22Rv1 (cell line): ENCODE data around the gene SMCO1.
"Not testable (repeated sequence)": the region's sequence is repeated elsewhere in the genome, so short reads cannot be mapped to it uniquely, and the experiment has no call there.

Experiments
- H3K27ac ChIP-seq: fragments of 450-650 bp; 2 replicates; pipeline ENCODE4 v1.5.1; 2017
- ZFX ChIP-seq: fragments of 450-650 bp; IDR thresholded peaks from 2 replicates; pipeline ENCODE4 v1.6.1; 2017; ENCODE audit warnings: antibody characterized with exemption, borderline replicate concordance
- TF ChIP-seq, protein P1 (sequence below): fragments of 450-650 bp; IDR thresholded peaks from 2 replicates; pipeline ENCODE4 v1.5.1; 2017; ENCODE audit warnings: mild to moderate bottlenecking

SMCO1 gene

DNA sequence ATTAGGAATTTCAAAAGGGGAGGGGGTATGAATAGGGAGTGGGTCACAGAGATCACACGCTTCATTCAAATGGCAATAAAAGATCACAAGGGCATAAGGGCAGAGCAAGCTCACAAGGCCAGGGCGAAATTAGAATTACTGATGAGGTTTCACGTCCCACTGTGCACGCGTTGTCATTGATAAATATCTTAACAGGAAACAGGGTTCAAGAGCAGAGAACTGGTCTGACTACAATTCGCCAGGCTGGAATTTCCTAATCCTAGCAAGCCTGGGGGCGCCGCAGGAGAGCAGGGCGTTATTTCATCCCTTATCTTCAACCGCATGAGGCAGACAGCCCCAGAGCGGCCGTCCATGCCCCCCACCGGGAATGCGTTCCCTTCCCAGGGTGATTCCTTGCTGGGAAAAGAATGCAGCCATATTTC, 18.1 kb upstream of the SMCO1 start:
- H3K27ac ChIP-seq, result no peak overlapping the region
- TF ChIP-seq, protein P1, sequence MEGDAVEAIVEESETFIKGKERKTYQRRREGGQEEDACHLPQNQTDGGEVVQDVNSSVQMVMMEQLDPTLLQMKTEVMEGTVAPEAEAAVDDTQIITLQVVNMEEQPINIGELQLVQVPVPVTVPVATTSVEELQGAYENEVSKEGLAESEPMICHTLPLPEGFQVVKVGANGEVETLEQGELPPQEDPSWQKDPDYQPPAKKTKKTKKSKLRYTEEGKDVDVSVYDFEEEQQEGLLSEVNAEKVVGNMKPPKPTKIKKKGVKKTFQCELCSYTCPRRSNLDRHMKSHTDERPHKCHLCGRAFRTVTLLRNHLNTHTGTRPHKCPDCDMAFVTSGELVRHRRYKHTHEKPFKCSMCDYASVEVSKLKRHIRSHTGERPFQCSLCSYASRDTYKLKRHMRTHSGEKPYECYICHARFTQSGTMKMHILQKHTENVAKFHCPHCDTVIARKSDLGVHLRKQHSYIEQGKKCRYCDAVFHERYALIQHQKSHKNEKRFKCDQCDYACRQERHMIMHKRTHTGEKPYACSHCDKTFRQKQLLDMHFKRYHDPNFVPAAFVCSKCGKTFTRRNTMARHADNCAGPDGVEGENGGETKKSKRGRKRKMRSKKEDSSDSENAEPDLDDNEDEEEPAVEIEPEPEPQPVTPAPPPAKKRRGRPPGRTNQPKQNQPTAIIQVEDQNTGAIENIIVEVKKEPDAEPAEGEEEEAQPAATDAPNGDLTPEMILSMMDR, result no peak

DNA sequence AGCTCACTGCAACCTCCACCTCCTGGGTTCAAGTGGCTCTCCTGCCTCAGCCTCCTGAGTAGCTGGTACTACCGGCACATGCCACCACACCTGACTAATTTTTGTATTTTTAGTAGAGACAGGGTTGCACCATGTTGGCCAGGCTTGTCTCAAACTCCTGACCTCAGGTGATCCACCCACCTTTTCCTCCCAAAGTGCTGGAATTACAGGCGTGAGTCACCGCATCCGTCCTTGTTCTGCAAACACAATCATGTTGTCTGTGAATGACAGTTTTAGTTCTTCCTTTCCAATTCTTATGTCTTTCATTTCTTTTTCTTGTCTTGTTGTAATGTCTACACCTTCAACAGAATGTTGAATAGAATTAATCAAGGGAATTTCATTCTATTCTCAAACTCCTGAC, 16.3 kb upstream of the SMCO1 start:
- no peak for TF ChIP-seq ZFX
- TF ChIP-seq, protein P1, result no peak
- no peak overlapping the region for H3K27ac ChIP-seq

DNA sequence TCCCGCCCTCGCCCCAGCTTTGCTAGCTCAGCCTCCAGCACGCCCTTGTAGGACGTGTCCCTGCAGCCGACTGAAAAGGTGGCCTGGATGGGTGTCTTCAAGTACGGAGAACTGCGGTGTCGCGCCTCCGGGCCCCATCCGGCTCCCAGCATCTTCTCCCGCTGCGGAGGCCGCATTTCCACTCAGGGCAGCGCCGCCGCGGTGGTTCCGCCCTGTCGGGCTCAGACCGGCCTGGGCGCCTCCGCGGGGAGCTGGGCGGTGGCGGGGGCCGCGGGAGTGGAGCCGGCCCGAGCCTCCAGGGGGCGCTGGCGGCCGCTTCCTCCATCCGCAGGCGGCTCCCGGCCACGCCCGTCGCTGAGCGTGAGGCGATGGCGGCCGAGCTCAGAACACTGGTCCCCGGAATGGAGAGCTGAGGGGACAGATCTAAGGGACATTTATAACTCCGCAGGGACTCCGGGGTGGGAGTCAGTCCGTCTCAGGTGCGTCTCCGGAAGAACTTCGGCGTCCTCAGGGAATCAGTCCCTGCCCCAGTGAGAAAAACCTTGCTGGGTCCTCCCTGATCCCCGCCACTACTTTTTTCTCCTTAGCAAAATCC, 13.6 kb upstream of the SMCO1 start:
- H3K27ac ChIP-seq, result peak overlapping the region; percentile 49
- no peak for TF ChIP-seq ZFX
- TF ChIP-seq, protein P1, result peak; percentile 96

DNA sequence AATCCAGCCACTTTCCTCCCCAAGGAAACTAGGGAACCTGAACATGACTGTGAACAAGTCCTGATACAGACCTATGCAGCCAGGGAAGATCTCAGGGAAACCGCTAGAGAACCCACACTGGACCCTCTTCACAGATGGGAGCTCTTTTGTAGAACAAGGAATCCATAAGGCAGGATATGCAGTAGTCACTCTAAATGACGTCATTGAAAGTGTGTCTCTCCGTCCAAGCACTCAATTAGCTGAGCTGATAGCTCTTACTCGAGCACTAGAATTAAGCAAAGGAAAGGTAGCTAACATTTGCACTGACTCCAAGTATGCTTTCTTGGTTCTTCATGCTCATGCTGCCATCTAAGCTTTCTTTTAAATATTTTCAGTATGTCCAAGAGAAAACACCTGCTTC, 10.0 kb upstream of the SMCO1 start:
- H3K27ac ChIP-seq, result no peak overlapping the region
- no peak for TF ChIP-seq ZFX
- TF ChIP-seq, protein P1, result no peak

DNA sequence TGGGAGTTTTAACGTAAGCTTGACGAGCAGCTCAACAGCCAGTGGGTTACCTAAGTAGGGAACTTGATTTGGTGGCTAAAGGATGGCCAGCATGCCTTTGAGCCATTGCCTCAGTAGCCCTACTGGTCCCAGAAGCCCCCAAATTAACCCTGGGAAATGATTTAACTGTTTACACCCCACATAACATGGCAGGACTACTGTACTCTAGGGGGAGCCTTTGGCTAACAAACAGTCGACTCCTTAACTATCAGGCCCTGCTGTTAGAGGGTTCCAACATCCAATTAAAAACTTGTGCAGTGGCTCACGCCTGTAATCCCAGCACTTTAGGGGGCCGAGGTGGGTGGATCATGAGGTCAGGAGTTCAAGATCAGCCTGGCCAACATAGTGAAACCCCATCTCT, 9.4 kb upstream of the SMCO1 start:
- TF ChIP-seq, protein P1, result no peak
- TF ChIP-seq ZFX, result no peak
- H3K27ac ChIP-seq, result no peak overlapping the region

DNA sequence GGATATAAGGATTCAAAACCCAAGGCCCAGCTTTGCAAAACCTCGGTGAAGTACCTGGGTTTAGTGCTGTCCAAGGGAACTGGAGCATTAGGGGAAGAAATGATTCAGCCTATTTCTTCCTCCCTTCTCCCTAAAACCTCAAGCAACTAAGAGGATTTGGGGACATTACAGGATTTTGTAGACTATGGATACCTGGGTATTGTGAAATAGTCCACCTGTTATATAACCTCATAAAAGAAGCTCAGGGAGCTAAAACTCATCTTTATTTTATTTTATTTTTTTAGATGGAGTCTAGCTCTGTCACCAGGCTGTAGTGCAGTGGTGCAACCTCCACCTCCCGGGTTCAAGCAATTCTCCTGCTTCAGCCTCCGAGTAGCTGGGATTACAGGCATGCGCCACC, 8.7 kb upstream of the SMCO1 start:
- TF ChIP-seq ZFX, result no peak
- TF ChIP-seq, protein P1, result no peak
- H3K27ac ChIP-seq, result no peak overlapping the region

DNA sequence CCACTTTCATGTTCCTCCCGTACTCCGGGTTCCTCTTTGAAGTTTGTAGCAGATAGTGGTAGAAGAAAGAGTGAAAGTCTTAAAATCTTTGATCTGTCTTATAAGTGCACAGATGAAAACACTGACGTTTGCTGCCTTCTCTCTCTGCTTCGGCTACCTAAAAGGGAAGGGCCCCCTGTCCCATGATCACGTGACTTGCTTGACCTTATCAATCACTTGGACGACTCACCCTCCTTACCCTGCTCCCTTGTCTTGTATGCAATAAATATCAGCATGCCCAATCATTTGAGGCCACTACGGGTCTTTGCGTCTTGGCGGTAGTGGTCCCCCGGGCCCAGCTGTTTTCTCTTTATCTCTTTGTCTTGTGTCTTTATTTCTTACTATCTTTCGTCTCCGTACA, 6.1 kb upstream of the SMCO1 start:
- H3K27ac ChIP-seq, result not testable (repeated sequence)

DNA sequence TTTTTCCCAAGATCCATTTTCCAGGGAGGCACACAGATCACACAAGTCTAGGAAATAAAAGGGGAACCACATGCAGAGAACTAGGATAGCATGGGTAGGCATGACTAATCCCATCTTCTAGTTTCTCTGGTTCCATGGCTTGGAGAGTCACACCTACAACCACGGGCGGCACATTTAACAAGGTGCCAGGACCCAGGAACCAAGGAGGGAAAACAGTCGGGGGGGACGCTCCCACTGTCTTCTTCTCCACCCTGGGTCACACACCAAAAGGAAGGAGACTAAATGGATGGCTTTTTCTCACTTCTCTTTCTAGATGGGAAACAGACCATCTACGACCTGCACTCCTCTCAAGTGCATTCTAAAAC, 4.6 kb upstream of the SMCO1 start:
- TF ChIP-seq ZFX, result no peak
- TF ChIP-seq, protein P1, result no peak
- no peak overlapping the region for H3K27ac ChIP-seq
